Measurements from ENCODE around the gene GUK1. TPM values are rescaled to one million over a fixed set of nuclear protein-coding genes. Genes with fewer than 3 reads are reported as not detected.

GUK1 gene
- total and polyA plus RNA-seq, 2 of the 8 experiments (the other 6 are each of a cell fraction or from before 2014, with no cell fraction given): 68.5 to 183 TPM

- Histone ChIP-seq H3K79me2 (ENCODE audit: control insufficient read depth in 1 of 2, insufficient read depth in 2 of 2, low read length in 2 of 2) (peaks cover 0 to 13% of the 10 kb centered on the region in 2 experiments; a peak in 1 of 4 replicates), H3K4ac (replicated peaks; ENCODE audit: insufficient read length, low read depth, low read length) (no peak overlapping the region), H3K4me2 (ENCODE audit: insufficient read depth in 1 of 2, low read depth in 2 of 2, low read length in 2 of 2) (no peak overlapping the region), H2BK12ac (ENCODE audit: low read depth, low read length) (no peak overlapping the region), H2AK5ac (ENCODE audit: low read depth, low read length) (no peak overlapping the region), H3K9ac (replicated peaks in 1 of 4; ENCODE audit: extremely low read depth in 1 of 4, low read depth in 3 of 4, low read length in 3 of 4) (no peak overlapping the region), H4K20me1 (replicated peaks in 1 of 2; ENCODE audit: control insufficient read depth in 1 of 2, insufficient read depth in 2 of 2, low read length in 2 of 2) (peaks cover 0 to 5% of the 10 kb centered on the region in 2 experiments), H3K4me1 (replicated peaks in 1 of 4; ENCODE audit: control insufficient read depth in 3 of 4, insufficient read depth in 4 of 4, low read length in 3 of 4) (peaks cover 0 to 10% (median 6%) of the 10 kb centered on the region in 4 experiments; a peak in 5 of 7 replicates), H2AFZ (ENCODE audit: low read length) (no peak overlapping the region), H4K91ac (replicated peaks; ENCODE audit: insufficient read length, low read length) (no peak overlapping the region), H4K5ac (ENCODE audit: insufficient read length, low read depth, low read length) (no peak overlapping the region), H3K36me3 (ENCODE audit: control insufficient read depth in 2 of 4, insufficient read depth in 4 of 4, low read length in 3 of 4) (no peaks in the 10 kb centered on the region), H3K27me3 (replicated peaks in 1 of 4; ENCODE audit: control insufficient read depth in 3 of 4, extremely low read depth in 1 of 4, insufficient read depth in 3 of 4, low read length in 3 of 4) (peaks cover 0 to 27% (median 4%) of the 10 kb centered on the region in 4 experiments; a peak in 4 of 7 replicates), H3K14ac (ENCODE audit: insufficient read length) (no peak overlapping the region), H3K79me1 (ENCODE audit: low read depth, low read length) (peaks cover 11% of the 10 kb centered on the region), H3K27ac (ENCODE audit: low read depth, low read length) (no peak overlapping the region), H4K8ac (ENCODE audit: extremely low read depth, insufficient read depth, low read length) (no peak overlapping the region), H3K23ac (ENCODE audit: insufficient read length) (no peak overlapping the region), H2BK15ac (ENCODE audit: low read length) (no peak overlapping the region), H2BK5ac (ENCODE audit: low read depth, low read length) (no peak overlapping the region), H3K56ac (replicated peaks; ENCODE audit: insufficient read length, low read depth, low read length) (no peak overlapping the region), H2BK120ac (replicated peaks; ENCODE audit: low read depth, low read length) (no peak overlapping the region), H3K9me3 (ENCODE audit: insufficient read depth in 2 of 2, low read depth in 1 of 2, low read length in 1 of 2) (no peaks in the 10 kb centered on the region), H3K23me2 (ENCODE audit: low read depth, low read length) (peaks cover 5% of the 10 kb centered on the region; the same call in 1 of the 2 replicates), H2BK20ac (ENCODE audit: low read length) (no peak overlapping the region), H3K4me3 (ENCODE audit: extremely low read depth in 1 of 4, insufficient read depth in 2 of 4, low read depth in 3 of 4, low read length in 4 of 4) (no peak overlapping the region), H3K18ac (ENCODE audit: extremely low read depth, low read length) (no peak overlapping the region)
- ChIA-PET POLR2A (ENCODE audit: partially characterized antibody) (no interaction called here), CTCF (ENCODE audit: partially characterized antibody) (interaction anchor here (1.0 to 3.4 kb wide), 4 partner anchors 27 to 132 kb away, joined by 3 to 17 read pairs (median 4); partner anchors contain the start of gene IBA57)
- TF ChIP-seq EZH2 (IDR thresholded peaks at IDR 0.05; ENCODE audit: low read depth, low read length, severe bottlenecking) (no peak), SUZ12 (IDR thresholded peaks at IDR 0.05; ENCODE audit: low read length) (no peak), POU5F1 (IDR thresholded peaks at IDR 0.05; ENCODE audit: low read depth, low read length) (no peak), SIN3A (conservative IDR thresholded peaks at IDR 0.05 in 1 of 2, IDR thresholded peaks at IDR 0.05 in 1 of 2; ENCODE audit: low read depth in 1 of 2, low read length in 2 of 2) (no peak), HDAC2 (IDR thresholded peaks at IDR 0.05; ENCODE audit: borderline replicate concordance in 1 of 2, low read depth in 2 of 2, low read length in 2 of 2) (no peak), TAF7 (optimal IDR thresholded peaks at IDR 0.05; ENCODE audit: borderline replicate concordance, low read depth, low read length) (no peak), E2F6 (IDR thresholded peaks at IDR 0.05) (no peak), JUND (IDR thresholded peaks at IDR 0.05; ENCODE audit: low read length) (no peak), SP2 (IDR thresholded peaks at IDR 0.05; ENCODE audit: low read length) (no peak)
- 92% methylated on average over 1 of the region's 1 CpG; no CpG with 5 or more reads in 1 of the 2 experiments for WGBS, 2 experiments (ENCODE audit: extremely low coverage in 1 of 2, insufficient coverage in 1 of 2, insufficient read length in 1 of 2, insufficient replicate concordance in 2 of 2, low coverage in 1 of 2, low lambda C conversion rate in 2 of 2, missing lambda C conversion rate in 1 of 2)
- FAIRE-seq (no peak), DNase-seq (ENCODE audit: low read depth in 1 of 2, low spot score in 2 of 2) (no peak)
Observed at GRCh38 chr1:228136901-228137300, 3.2 kb upstream of the GUK1 start.
